Right cardiac atrium (tissue), 5 donors: ENCODE measurements around the gene SLC39A3. TPM values are rescaled to one million over a fixed set of nuclear protein-coding genes. Genes with fewer than 3 reads are reported as not detected.

Experiments used
- ATAC-seq, 2 donors: fragments of 200-7000 bp; cut with Tn5 transposase; one replicate each; pipeline versions ENCODE4 v1.8.0 to v1.9.1; 2020; ENCODE audit warnings: moderate library complexity in 2 of 2, mild to moderate bottlenecking in 1 of 2
- DNase-seq, 3 donors: peaks; one replicate each; pipeline ENCODE4 v3.0.0-alpha.2; 2020
- H3K27ac ChIP-seq: one replicate; pipeline ENCODE4 v1.5.1; 2013; ENCODE audit warnings: mild to moderate bottlenecking, low read length, control low read depth, moderate library complexity
- H3K27me3 ChIP-seq: one replicate; pipeline ENCODE4 v1.6.1; 2013; ENCODE audit not compliant: control insufficient read depth, insufficient read depth
- H3K4me1 ChIP-seq: one replicate; pipeline ENCODE4 v1.6.1; 2013; ENCODE audit warnings: low read length; ENCODE audit not compliant: control insufficient read depth, insufficient read depth
- H3K4me3 ChIP-seq: one replicate; pipeline ENCODE4 v1.5.1; 2013; ENCODE audit warnings: low read length, control low read depth
- H3K9me3 ChIP-seq: one replicate; pipeline ENCODE4 v1.6.1; 2013; ENCODE audit warnings: low read length; ENCODE audit not compliant: control insufficient read depth
- WGBS: extraction: QIAGEN DNeasy Blood & Tissue Kit; methylation state at CpG from one replicate; pipeline ENCODE4 v1.1.7; 2013; 5-methylcytosine and 5-hydroxymethylcytosine counted together
- intact Hi-C, 4 donors: fragments of 100-400 bp; cut with DNase I; formaldehyde crosslinking; loops; one replicate each; pipeline versions ENCODE4 v1.11.0 to v1.14.0; 2022 to 2023
- polyA plus RNA-seq: library from polyadenylated mRNA; stranded (reverse); fragments of 200-250 nt; gene quantifications from one replicate; pipeline ENCODE4 v1.2.3, GENCODE V29; 2013
- total RNA-seq, 4 donors: library from RNA; stranded (reverse); fragmentation: NEBNext Ultra II Directional; extraction: Animal tissue kit (Norgen Biotek cat#: 25700); gene quantifications; one replicate each; pipeline ENCODE4 v1.2.1, GENCODE V29; 2021
- donor health status: healthy with polysubstance abuse.
- donor health status: DM: no; HTN: yes; CAD: no.
- donor health status: DM: no; HTN: no; CAD: no.
- donor health status: DM: no; HTN: yes; CAD: no; lungs with severe emphysema.
- donor health status: DM: yes; HTN: yes; CAD: no.

The SLC39A3 gene
- total and polyA plus RNA-seq, 5 donors: 19.9 to 29.3 (median 23.6) TPM

GRCh38 chr19:2756921-2757881, 17.4 kb upstream of the SLC39A3 start:
- Histone ChIP-seq H3K4me1 (no peaks in the 10 kb centered on the region), H3K27me3 (no peaks in the 10 kb centered on the region), H3K4me3 (no peak overlapping the region), H3K27ac (no peak overlapping the region), H3K9me3 (no peaks in the 10 kb centered on the region)
- no peak for DNase-seq
- 93% methylated on average over 48 of the region's 48 CpGs for WGBS
- ATAC-seq: peak in 1 of 2 donors; percentile 6
- intact Hi-C loops: no loop called here

- 81% methylated on average over 8 of the region's 8 CpGs for WGBS
- no peak overlapping the region for H3K27ac ChIP-seq
- ATAC-seq (no peak), DNase-seq (no peak)
- H3K9me3 ChIP-seq: no peaks in the 10 kb centered on the region
- intact Hi-C loops: no loop called here
- H3K4me3 ChIP-seq: no peak overlapping the region
- no peaks in the 10 kb centered on the region for H3K4me1 ChIP-seq
- no peaks in the 10 kb centered on the region for H3K27me3 ChIP-seq
Measured at GRCh38 chr19:2756477-2756876, 16.7 kb upstream of the SLC39A3 start.

- intact Hi-C loops: no loop called here
- H3K27ac ChIP-seq: no peak overlapping the region
- H3K9me3 ChIP-seq: no peaks in the 10 kb centered on the region
- H3K4me3 ChIP-seq: no peak overlapping the region
- WGBS: 92% methylated on average over 16 of the region's 16 CpGs
- H3K27me3 ChIP-seq: no peaks in the 10 kb centered on the region
- DNase-seq: no peak
- H3K4me1 ChIP-seq: no peaks in the 10 kb centered on the region
- no peak for ATAC-seq
Measured at GRCh38 chr19:2755811-2756210, 16.0 kb upstream of the SLC39A3 start.

GRCh38 chr19:2755448-2755705, 15.6 kb upstream of the SLC39A3 start:
- intact Hi-C loops: no loop called here
- DNase-seq: peak in 1 of 3 donors; percentile 38
- no peaks in the 10 kb centered on the region for H3K4me1 ChIP-seq
- H3K27ac ChIP-seq: no peak overlapping the region
- ATAC-seq: no peak
- WGBS: 93% methylated on average over 16 of the region's 16 CpGs
- no peaks in the 10 kb centered on the region for H3K27me3 ChIP-seq
- H3K4me3 ChIP-seq: no peak overlapping the region
- H3K9me3 ChIP-seq: no peaks in the 10 kb centered on the region

GRCh38 chr19:2754659-2755447, 15.0 kb upstream of the SLC39A3 start:
- H3K4me3 ChIP-seq: no peak overlapping the region
- 92% methylated on average over 43 of the region's 43 CpGs for WGBS
- H3K9me3 ChIP-seq: no peaks in the 10 kb centered on the region
- DNase-seq (no peak), ATAC-seq (peak in 1 of 2 donors; percentile 10)
- no peaks in the 10 kb centered on the region for H3K27me3 ChIP-seq
- no peak overlapping the region for H3K27ac ChIP-seq
- intact Hi-C loops: loop anchor here in 2 of 4 donors (5.0 kb wide), 1 partner anchor 108 kb away; no protein-coding TSS in a partner anchor
- no peaks in the 10 kb centered on the region for H3K4me1 ChIP-seq

- no peak for ATAC-seq
- H3K9me3 ChIP-seq: no peaks in the 10 kb centered on the region
- 87% methylated on average over 21 of the region's 21 CpGs for WGBS
- H3K27me3 ChIP-seq: no peaks in the 10 kb centered on the region
- intact Hi-C loops: loop anchor here in 3 of 4 donors (2.0 to 5.0 kb wide), 2 partner anchors 103 to 104 kb away; no protein-coding TSS in a partner anchor
- H3K4me3 ChIP-seq: no peak overlapping the region
- DNase-seq: peak in 1 of 3 donors; percentile 44
- H3K27ac ChIP-seq: no peak overlapping the region
- H3K4me1 ChIP-seq: no peaks in the 10 kb centered on the region
Measured at GRCh38 chr19:2751438-2751830, 11.6 kb upstream of the SLC39A3 start.

GRCh38 chr19:2750808-2751437, 11.1 kb upstream of the SLC39A3 start:
- Histone ChIP-seq H3K27ac (no peak overlapping the region), H3K4me1 (no peaks in the 10 kb centered on the region), H3K9me3 (no peaks in the 10 kb centered on the region), H3K27me3 (no peaks in the 10 kb centered on the region), H3K4me3 (no peak overlapping the region)
- DNase-seq (no peak), ATAC-seq (no peak)
- 72% methylated on average over 17 of the region's 17 CpGs for WGBS
- intact Hi-C loops: loop anchor here in 3 of 4 donors (2.0 to 5.0 kb wide), 2 partner anchors 102 to 104 kb away; no protein-coding TSS in a partner anchor

- ATAC-seq (no peak), DNase-seq (no peak)
- Histone ChIP-seq H3K27ac (no peak overlapping the region), H3K27me3 (no peaks in the 10 kb centered on the region), H3K4me3 (no peak overlapping the region), H3K9me3 (no peaks in the 10 kb centered on the region), H3K4me1 (no peaks in the 10 kb centered on the region)
- intact Hi-C loops: loop anchor here in 3 of 4 donors (5.0 to 10.0 kb wide), 3 partner anchors 85 to 187 kb away; no protein-coding TSS in a partner anchor
- 84% methylated on average over 7 of the region's 7 CpGs for WGBS
Measured at GRCh38 chr19:2747349-2747748, 7.5 kb upstream of the SLC39A3 start.

GRCh38 chr19:2744113-2744512, 4.3 kb upstream of the SLC39A3 start:
- intact Hi-C loops: loop anchor here in 2 of 4 donors (10.0 kb wide), 2 partner anchors 89 to 191 kb away; no protein-coding TSS in a partner anchor
- Histone ChIP-seq H3K4me1 (peaks cover 2% of the 10 kb centered on the region), H3K27me3 (no peaks in the 10 kb centered on the region), H3K4me3 (no peak overlapping the region), H3K27ac (no peak overlapping the region), H3K9me3 (no peaks in the 10 kb centered on the region)
- DNase-seq (no peak), ATAC-seq (no peak)
- WGBS: 32% methylated on average over 4 of the region's 4 CpGs

GRCh38 chr19:2743099-2743498, 3.3 kb upstream of the SLC39A3 start:
- 75% methylated on average over 8 of the region's 8 CpGs for WGBS
- no peak overlapping the region for H3K4me3 ChIP-seq
- H3K9me3 ChIP-seq: no peaks in the 10 kb centered on the region
- H3K27ac ChIP-seq: no peak overlapping the region
- peaks cover 3% of the 10 kb centered on the region for H3K4me1 ChIP-seq
- DNase-seq (no peak), ATAC-seq (no peak)
- intact Hi-C loops: loop anchor here in 2 of 4 donors (10.0 kb wide), 2 partner anchors 88 to 192 kb away; no protein-coding TSS in a partner anchor
- H3K27me3 ChIP-seq: no peaks in the 10 kb centered on the region
